ENCODE results near the gene NMRAL1. TPM values are rescaled to one million over a fixed set of nuclear protein-coding genes. Genes with fewer than 3 reads are reported as not detected.

The NMRAL1 gene
- total and polyA plus RNA-seq, 2 experiments from 2014 or later, result 50.7 to 61.7 TPM

- Histone ChIP-seq H3K27me3 (ENCODE audit: insufficient read depth) (no peaks in the 10 kb centered on the region), H3F3A (replicated peaks; ENCODE audit: low read depth) (0 out of 2 replicates have a peak, but pooled peaks cover 7% of the 10 kb centered on the region), H3K4me1 (ENCODE audit: insufficient read depth) (peaks cover 8% of the 10 kb centered on the region), H3K79me2 (replicated peaks; ENCODE audit: insufficient read depth) (no peaks in the 10 kb centered on the region), H3K4me3 (no peak overlapping the region), H2AFZ (no peak overlapping the region), H3K36me3 (ENCODE audit: insufficient read depth) (no peaks in the 10 kb centered on the region), H3K27ac (ENCODE audit: low read depth) (no peak overlapping the region), H4K20me1 (replicated peaks; ENCODE audit: insufficient read depth) (peaks cover 11% of the 10 kb centered on the region), H3K4me2 (no peak overlapping the region), H3K9me2 (ENCODE audit: insufficient read depth) (no peaks in the 10 kb centered on the region)
- no peak for ATAC-seq
- Mint-ChIP-seq H3K27me3 (ENCODE audit: insufficient read depth, low read depth, poor library complexity) (peaks cover 15% of the 10 kb centered on the region), H3K36me3 (ENCODE audit: low read depth) (peaks cover 39% of the 10 kb centered on the region), H3K4me3 (no peak overlapping the region), H3K27ac (no peak overlapping the region), H3K9me3 (no peaks in the 10 kb centered on the region), H3K4me1 (peaks cover 15% of the 10 kb centered on the region)
- TF ChIP-seq ETS1 (IDR thresholded peaks at IDR 0.05), result no peak
- peak; percentile 13; the same call in 1 of the 2 replicates for TF ChIP-seq POLR2AphosphoS5 (IDR thresholded peaks at IDR 0.05; ENCODE audit: low read depth)
- DNase-seq (ENCODE audit: low spot score), result no peak
Observed at GRCh38 chr16:4510131-4510530, 35.7 kb upstream of the NMRAL1 start.

- Histone ChIP-seq H2AFZ (no peak overlapping the region), H3K27me3 (ENCODE audit: insufficient read depth) (no peaks in the 10 kb centered on the region), H3F3A (replicated peaks; ENCODE audit: low read depth) (0 out of 2 replicates have a peak, but pooled peaks cover 7% of the 10 kb centered on the region), H3K9me2 (ENCODE audit: insufficient read depth) (no peaks in the 10 kb centered on the region), H3K4me1 (ENCODE audit: insufficient read depth) (0 out of 2 replicates have a peak, but pooled peaks cover 3% of the 10 kb centered on the region), H3K36me3 (ENCODE audit: insufficient read depth) (no peaks in the 10 kb centered on the region), H3K79me2 (replicated peaks; ENCODE audit: insufficient read depth) (no peaks in the 10 kb centered on the region), H3K4me3 (no peak overlapping the region), H3K27ac (ENCODE audit: low read depth) (no peak overlapping the region), H3K4me2 (no peak overlapping the region), H4K20me1 (replicated peaks; ENCODE audit: insufficient read depth) (peaks cover 6% of the 10 kb centered on the region)
- DNase-seq (ENCODE audit: low spot score) (no peak), ATAC-seq (no peak)
- H3K36me3 Mint-ChIP-seq (ENCODE audit: low read depth), result peaks cover 39% of the 10 kb centered on the region
- no peak overlapping the region for H3K27ac Mint-ChIP-seq
- peaks cover 15% of the 10 kb centered on the region for H3K27me3 Mint-ChIP-seq (ENCODE audit: insufficient read depth, low read depth, poor library complexity)
- no peaks in the 10 kb centered on the region for H3K9me3 Mint-ChIP-seq
- no peak overlapping the region for H3K4me3 Mint-ChIP-seq
- no peak for TF ChIP-seq ZNF462 (CRISPR knock-in tag; IDR thresholded peaks at IDR 0.05)
- peaks cover 9% of the 10 kb centered on the region for H3K4me1 Mint-ChIP-seq
Observed at GRCh38 chr16:4509420-4509819, 35.0 kb upstream of the NMRAL1 start.

Data from GM23338 (cell line).